GM19397 (cell line): ENCODE measurements around the gene LNPEP.
A peak's percentile ranks its signal among the peaks of the same experiment; 100 is the strongest.

Experiments
- ATAC-seq: cut with Tn5 transposase; IDR thresholded peaks from one replicate; pipeline ENCODE4 v1.9.1; 2021; ENCODE audit warnings: mild to moderate bottlenecking, moderate library complexity; ENCODE audit not compliant: unreplicated experiment

LNPEP gene

DNA sequence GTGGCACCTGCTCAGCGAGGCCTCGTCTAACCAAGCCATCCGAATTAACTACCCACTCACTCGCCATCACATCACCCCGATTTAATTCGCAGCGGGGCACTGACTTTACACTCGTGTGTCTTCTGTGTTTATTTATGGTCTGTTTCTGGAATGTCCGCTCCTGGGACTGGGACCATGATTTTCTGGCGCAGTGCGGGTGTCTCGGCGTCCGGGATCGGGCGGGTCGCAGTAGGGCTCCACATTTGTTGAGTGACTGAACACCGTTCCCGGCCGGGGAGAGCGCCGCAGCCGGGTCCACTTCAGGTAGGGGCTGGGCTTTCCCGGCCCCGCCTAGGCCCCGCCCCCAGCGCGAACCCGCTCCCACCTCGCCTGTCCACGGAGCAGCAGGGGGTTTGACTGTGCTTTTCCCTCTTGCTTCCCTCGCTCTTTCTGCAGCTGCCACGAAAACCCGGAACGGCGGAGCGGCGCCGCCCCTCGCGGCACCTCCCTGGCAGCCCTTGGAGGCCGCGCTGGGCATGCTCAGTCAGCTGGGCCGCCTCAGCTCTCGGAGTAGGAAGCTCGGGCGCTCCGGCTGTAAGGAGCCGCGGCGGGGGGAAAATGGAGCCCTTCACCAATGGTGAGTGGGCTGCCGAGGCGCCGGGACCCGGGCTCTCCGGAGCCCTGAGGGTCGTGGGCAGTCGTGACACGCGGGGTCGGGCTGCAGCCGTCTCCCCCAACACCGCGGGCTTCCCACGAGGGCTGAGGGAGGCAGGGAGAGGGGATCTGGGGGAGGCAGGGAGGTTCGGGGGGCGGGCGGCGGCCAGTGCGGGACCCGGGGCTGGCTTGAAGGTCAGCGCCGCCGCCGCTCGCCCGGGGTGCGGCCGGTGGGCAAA is at the start of gene LNPEP:
Gene LNPEP, plus strand, starts transcription at position 522 of the 872 bp plus-strand sequence. Its CDS starts 76 bp downstream, at position 598.
- peak; percentile 44 for ATAC-seq

DNA sequence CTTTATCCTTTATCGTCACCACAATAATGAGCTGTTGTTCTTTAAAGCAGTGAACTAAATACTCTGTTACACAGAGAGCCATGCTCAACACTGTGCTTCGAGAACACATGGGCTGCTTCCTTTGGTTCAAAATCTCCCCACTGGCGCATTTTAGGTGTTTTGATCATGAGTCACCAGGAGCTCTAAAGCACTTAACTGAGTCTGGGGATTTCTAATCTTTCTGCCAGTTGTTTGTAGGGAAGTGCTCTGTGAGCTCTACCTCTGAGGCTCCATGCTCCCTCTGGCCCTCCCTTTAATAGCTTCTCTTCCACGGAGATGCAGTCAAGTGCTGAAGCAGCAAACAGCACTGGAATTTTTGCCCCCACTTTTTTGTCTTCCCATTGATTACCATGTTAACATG is 42.5 kb upstream of the LNPEP start:
- ATAC-seq = no peak

DNA sequence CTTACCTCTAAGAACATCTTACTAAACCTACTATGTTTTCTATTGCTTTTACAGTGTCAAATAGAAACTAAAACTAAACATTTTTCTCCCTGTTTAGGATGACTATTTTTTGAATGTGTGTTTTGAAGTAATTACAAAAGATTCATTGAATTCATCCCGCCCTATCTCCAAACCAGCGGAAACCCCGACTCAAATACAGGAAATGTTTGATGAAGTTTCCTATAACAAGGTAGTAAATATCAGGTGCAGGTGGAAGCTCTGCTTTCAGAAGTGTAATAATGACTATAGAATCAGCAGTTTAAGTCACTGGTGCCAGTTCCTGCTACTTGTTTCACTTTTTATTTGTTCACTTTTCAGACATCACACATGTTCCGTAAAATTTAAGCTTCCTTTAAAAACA is 39.6 kb upstream of the LNPEP start:
- peak; percentile 66 for ATAC-seq

DNA sequence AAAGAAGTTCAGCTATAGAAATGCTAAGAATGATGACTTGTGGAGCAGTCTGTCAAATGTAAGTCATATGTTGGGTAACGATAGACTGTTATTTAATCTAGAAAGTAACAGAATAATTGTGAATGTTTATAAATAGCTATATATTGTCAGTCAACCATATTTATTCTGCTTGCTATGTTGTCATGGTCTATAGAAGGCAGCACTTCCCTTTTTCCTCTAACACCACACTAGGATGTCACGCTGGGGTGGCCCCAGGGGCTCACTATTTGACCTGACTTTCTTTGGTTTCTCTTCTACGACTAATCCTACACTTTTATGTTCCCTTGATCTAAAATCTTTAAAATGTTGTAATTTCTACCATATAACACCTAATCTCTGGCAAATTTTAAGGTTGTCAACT is 39.1 kb upstream of the LNPEP start:
- peak; percentile 92 for ATAC-seq

DNA sequence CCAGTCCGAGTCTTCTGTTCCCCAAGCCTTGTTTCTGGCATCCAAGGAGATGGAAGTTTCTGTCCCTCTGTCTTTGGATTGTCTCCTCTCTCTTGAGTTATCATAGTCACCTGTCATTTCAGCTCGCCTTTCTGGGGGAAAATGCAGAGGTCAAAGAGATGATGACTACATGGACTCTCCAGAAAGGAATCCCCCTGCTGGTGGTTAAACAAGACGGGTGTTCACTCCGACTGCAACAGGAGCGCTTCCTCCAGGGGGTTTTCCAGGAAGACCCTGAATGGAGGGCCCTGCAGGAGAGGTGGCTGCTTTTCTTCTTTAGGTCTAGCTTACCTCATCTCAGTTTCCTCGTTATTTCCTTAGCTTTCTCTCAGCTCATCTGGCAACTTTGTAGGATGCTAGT is 34.5 kb upstream of the LNPEP start:
- no peak for ATAC-seq

DNA sequence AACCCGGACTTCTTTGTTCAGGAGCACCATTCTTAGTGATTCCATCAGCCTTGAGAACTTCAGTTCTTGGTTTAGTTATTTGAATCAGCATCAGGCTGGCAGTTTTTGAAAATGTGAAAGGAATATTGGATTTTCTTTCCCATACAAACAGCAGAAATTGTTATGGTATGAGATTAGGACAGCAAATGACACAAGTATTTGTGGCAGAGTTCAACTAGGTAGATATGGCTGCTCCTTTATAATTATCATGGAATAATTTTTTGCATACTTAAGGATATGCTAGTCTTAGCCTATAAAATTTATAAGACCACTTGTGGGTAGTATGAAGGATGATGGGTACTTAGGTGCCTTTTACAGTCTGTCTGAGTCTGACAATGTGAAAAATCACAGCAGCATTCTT is 34.0 kb upstream of the LNPEP start:
- no peak for ATAC-seq

DNA sequence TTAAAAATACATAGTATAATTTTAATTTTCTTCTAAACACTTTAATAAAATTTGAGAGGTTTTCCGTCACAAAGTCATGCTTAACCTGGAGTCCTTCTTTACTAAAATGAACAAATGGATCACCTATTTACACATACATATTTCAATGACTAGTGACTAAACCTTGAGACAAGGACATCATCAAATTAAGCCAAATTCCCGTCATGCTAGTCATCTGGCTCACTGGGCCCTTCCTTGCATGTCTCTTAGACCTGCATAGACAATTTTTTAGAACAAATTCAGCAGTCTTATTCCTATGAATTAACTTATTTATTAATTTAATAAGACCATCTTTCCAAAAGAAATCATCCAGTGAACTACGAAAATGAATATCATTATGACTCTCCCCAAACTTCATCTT is 33.0 kb upstream of the LNPEP start:
- no peak for ATAC-seq

DNA sequence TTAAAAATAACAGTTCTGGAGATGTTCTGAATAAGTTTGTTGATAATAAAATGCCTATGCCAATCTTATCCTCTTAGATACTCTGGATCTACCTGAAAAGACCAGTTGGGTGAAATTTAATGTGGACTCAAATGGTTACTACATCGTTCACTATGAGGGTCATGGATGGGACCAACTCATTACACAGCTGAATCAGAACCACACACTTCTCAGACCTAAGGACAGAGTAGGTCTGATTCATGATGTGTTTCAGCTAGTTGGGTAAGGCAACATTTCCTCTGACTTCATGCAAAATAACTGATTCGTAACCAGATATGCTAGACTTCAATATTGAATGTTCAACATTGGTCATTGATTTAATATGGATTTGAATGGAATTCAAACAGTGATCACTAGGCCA is 32.6 kb upstream of the LNPEP start:
- no peak for ATAC-seq

DNA sequence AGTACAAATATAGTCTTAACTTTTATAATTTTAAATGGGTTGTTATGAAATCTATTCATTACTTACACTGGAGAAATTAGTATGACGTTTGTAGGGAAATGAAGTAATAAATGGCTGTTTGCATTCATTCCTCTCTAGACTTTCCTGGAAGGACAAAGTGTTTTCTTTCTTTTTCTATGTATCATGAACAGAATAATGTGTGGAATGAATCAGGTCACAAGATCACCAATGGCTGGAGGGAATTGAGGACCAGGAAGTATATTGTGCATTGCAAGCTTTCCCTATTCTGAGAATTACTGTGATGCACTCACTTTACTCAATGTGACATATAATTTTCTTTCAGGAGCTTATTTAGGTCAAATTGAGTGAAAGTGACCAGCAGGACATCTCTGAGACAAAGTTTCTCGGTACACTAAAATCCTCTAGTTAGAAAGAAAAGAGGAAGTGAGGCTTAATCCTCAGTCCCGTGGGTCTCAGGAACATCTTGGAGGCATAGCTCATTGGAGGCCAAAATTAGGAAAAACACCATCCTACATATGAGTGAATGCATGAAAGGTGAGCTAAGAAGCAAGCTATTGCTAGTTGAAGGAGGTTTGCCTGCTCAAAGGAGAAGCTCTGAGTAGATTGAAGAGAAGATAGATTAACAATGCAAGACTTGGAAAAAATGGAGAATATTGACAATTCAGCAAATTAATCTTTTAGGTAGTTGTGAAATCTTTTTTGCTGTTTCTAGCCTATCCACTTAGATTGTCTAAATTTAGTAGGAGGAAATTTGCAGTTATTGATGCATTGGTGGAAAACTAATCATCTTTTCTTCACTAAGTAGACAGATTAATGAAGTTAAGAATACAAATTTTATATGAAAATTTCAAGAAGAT is 31.6 kb upstream of the LNPEP start:
- ATAC-seq = no peak

DNA sequence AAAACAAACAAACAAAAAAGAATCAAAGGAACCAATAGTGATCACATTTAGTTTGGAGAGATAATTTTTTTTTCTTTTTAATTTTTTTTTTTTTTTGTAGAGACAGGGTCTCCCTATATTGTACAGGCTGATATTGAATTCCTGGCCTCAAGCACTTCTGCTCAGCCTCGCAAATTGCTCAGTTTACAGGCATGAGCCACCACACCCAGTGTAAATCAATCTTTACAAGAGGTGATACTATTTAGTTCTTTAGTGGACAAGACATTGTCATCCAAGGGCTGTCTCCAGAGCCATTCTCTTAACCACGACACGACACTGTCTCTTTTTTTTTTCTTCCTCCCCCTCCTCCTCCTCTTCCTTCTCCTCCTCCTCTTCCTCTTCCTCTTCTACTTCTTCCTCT is 30.0 kb upstream of the LNPEP start:
- no peak for ATAC-seq

DNA sequence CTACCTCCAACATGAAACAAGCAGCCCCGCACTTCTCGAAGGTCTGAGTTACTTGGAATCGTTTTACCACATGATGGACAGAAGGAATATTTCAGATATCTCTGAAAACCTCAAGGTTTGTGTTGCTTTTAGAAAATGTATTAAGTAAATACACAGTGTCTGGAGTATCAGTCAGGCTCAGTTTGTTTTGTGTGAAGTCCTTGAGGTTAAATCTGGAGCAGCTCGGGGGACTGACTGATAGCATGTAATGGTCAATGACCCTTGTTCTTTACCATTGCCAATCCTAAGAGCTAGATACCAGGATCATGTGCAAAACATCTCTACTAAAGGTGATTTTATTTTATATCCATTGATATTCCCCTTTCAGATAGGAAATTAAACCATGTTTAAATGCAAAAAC is 26.9 kb upstream of the LNPEP start:
- ATAC-seq = no peak

DNA sequence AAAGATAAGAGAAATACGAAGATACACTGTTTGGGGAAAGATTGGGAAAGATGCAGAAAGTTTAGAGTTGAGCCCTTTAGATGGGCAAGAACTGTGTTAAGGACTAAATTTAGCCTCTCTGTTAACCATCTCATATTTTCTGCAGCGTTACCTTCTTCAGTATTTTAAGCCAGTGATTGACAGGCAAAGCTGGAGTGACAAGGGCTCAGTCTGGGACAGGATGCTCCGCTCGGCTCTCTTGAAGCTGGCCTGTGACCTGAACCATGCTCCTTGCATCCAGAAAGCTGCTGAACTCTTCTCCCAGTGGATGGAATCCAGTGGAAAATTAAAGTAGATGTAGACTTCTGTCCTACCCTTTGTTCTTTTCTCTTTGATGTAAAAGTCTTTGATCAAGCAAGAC is 26.4 kb upstream of the LNPEP start:
- ATAC-seq = no peak

DNA sequence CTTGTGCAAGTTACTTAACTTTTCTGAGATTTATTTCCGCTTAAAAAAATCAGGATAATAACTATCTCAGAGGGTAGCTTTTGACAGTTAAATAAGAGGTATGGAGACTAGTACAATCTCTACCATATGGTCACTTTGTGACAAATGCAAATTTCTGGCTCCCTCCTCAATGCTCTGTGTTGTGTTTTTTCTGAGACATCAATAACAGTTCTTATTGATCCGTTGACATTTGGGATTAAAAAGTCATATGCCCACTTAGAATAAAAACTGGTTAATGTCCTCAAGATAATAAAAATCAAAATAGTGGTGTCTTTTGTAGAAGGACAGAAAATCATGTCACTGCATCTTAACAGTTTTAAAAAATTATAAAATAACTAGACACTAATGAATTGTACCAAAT is 24.7 kb upstream of the LNPEP start:
- no peak for ATAC-seq

DNA sequence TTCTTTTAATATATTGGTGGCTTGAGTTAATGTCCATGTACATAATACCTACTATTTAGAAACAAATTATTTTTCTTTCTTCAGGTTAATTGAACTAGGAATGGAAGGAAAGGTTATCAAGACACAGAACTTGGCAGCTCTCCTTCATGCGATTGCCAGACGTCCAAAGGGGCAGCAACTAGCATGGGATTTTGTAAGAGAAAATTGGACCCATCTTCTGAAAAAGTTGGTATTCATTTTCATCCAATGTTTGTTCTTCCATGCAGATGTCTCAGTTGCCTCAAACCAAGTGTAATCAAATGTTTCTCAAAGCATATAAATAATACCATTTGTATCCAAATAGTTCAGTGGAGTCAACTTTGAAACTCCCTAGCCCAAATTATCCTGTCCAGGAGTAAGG is 22.6 kb upstream of the LNPEP start:
- ATAC-seq = no peak

DNA sequence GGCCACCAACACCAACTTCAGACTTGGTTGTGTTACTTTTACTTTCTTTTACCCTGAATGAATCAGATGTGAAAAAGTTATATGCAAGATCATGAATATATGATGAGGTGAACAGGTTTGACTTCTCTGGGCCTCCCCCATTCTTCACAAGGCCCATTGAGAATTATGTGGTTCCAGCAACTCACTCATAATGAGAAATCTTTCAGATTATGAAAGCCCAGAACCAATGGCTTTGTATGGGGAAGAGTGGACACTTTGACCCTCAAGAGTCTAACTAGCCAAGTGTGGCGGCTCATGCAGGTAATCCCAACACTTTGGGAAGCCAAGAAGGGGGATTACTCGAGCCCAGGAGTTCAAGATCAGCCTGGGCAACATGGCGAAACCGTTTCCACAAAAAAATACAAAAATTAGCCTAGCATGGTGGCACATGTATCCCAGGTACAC is 16.1 kb upstream of the LNPEP start:
- ATAC-seq = peak; percentile 57

DNA sequence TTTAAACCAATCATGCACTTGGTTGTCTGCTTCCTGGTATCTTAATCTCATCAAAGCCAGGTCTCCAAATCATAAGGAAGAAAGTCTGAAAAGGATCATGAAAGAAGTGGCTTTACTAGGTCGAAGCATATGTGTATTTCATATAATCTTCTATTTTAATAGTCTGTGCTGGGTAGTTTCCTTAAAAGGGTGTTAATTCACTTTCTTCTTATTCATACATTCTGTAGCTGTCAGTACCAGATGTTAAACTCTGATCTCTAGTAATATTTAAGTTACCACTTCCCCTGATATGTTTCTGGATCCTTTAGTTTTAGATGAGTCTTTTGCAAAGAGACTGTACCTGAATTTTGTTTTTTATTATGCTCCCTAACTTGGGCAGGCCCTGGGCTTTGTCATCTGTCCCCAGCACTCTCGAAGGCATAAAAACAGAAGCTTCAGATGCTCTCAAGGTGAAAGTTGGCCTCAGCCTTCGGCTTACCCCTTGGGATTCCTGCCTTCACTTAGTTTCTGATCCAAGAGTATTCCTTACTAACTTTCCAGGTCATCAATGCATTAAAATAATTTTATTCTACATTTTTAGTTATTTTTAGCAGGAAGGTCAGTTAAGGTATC is 15.0 kb upstream of the LNPEP start:
- ATAC-seq = no peak

DNA sequence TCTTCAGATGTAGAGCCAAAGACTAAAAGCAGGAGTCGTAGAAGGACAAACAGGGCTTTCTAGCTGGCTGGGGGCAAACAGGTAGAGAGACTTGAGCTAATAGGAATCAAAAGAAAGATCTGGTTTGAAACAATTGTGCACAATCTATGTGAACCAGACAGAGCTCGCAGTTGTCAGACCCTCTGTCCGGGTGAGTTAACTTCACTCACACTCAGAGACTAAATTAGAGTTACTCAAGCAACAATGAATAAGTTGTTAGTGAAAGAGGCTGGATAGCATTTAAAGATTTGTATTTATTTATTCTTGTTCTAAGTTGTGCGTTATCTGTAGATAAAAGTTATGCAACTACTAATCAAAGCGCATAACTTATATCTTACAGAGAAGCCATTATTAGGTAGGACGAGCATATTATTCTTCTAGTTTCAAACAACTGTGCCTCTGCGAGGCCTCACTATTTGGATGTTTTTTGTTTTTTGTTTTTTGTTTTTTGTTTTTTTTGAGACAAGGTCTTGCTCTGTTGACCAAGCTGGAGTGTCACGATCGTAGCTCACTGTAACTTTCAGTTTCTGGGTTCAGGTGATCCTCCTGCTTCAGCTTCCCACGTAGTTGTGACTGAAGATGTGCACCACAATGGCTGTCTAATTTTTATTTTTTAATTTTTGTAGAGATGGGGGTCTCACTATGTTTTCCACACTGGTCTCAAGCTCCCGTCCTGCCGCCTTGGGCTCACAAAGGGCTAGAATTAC is 13.2 kb upstream of the LNPEP start:
- no peak for ATAC-seq

DNA sequence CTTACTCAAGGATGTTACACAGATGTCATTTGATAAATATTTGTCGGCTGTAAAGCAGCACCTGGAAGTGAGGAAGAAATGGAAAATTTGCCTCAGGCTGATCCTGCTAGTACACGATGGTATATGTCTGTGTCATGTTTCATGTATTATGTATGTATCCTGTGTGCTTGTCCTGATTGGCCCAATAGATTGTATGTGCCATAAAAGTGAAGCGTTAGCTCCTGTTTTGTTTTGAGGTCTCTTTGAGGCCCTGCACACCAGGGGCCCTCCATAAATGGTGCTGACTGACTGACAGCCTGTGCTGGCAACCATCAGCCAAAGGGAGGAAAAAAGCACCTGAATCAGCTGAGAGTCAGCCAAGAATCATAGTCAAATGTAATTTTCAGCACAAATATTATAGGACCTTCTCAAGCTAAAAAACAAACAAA is 11.8 kb upstream of the LNPEP start:
- ATAC-seq = no peak

DNA sequence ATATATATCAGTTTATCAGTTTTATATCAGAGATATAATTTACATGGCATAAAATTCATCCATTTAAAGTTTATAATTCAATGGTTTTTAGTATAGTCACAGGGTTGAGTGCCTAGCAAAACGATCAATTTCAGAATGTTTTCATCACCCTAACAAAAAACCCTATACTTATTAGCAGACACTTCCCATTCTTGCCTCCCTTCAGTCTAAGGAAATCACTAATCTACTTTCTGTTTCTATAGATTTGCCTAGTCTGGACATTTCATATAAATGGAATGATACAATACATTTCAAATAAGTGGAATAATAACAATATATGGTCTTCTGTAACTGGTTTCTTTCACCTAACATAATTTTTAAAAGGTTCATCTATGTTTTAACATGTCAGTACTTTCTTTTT is 9.6 kb upstream of the LNPEP start:
- no peak for ATAC-seq

DNA sequence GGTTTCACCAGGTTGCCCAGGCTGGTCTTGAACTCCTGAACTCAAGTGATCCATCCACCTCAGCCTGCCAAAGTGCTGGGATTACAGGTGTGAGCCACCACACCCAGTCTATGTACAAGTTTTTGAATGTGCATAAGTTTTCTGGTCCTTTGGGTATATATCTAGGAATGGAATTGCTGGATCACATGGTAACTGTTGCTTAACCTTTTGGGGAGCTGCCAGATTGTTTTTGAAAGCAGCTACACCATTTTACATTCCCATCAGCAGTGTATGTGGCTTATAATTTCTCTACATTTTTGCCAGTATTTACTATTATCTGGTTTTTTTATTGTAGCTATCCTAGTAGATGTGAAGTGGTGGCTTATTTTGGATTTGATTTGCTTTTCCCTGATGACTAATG is 8.9 kb upstream of the LNPEP start:
- no peak for ATAC-seq
